Smooth muscle cell (in vitro differentiated cells): ENCODE measurements around the gene PCCA. TPM values are rescaled to one million over a fixed set of nuclear protein-coding genes. Genes with fewer than 3 reads are reported as not detected.

Source experiments
- DNase-seq: peaks from one replicate; lab custom pipeline; 2025; ENCODE audit not compliant: unreplicated experiment; lab: John Stamatoyannopoulos, UW
- H2AFZ ChIP-seq: fragments of 200-600 bp; sonication (generic); 2 replicates; pipeline ENCODE4 v1.6.0; 2016; ENCODE audit warnings: antibody characterized with exemption, low read depth, mild to moderate bottlenecking
- H3F3A ChIP-seq: fragments of 200-600 bp; sonication (generic); 2 replicates; pipeline ENCODE4 v1.6.0; 2017; ENCODE audit warnings: antibody characterized with exemption, low read depth
- H3K27ac ChIP-seq: fragments of 200-600 bp; sonication (generic); 2 replicates; pipeline ENCODE4 v1.5.1; 2016; ENCODE audit warnings: low read depth, mild to moderate bottlenecking
- H3K27me3 ChIP-seq: fragments of 200-600 bp; sonication (generic); 2 replicates; pipeline ENCODE4 v1.6.1; 2016; ENCODE audit warnings: low read depth, mild to moderate bottlenecking
- H3K36me3 ChIP-seq: fragments of 200-600 bp; sonication (generic); 2 replicates; pipeline ENCODE4 v1.5.1; 2016; ENCODE audit warnings: low read depth
- H3K4me1 ChIP-seq: fragments of 200-600 bp; sonication (generic); 2 replicates; pipeline ENCODE4 v1.5.1; 2016; ENCODE audit warnings: low read depth
- H3K4me2 ChIP-seq: fragments of 200-600 bp; sonication (generic); 2 replicates; pipeline ENCODE4 v1.6.0; 2016; ENCODE audit warnings: mild to moderate bottlenecking
- H3K4me3 ChIP-seq: fragments of 200-600 bp; sonication (generic); 2 replicates; pipeline ENCODE4 v1.5.1; 2016; ENCODE audit warnings: mild to moderate bottlenecking
- H3K79me2 ChIP-seq: fragments of 200-600 bp; sonication (generic); 2 replicates; pipeline ENCODE4 v1.6.0; 2016; ENCODE audit warnings: low read depth, mild to moderate bottlenecking
- H3K9ac ChIP-seq: fragments of 200-600 bp; sonication (generic); 2 replicates; pipeline ENCODE4 v1.6.0; 2016; ENCODE audit warnings: low read depth
- H3K9me3 ChIP-seq: fragments of 200-600 bp; sonication (generic); replicated peaks from 2 replicates; pipeline ENCODE4 v1.5.1; 2016; ENCODE audit warnings: low read depth
- H4K20me1 ChIP-seq: fragments of 200-600 bp; sonication (generic); 2 replicates; pipeline ENCODE4 v1.6.0; 2016; ENCODE audit warnings: low read depth
- CTCF ChIP-seq: fragments of 200-600 bp; sonication (generic); IDR thresholded peaks from 2 replicates; pipeline ENCODE4 v1.5.1; 2017; ENCODE audit warnings: borderline replicate concordance, mild to moderate bottlenecking, antibody characterized with exemption; ENCODE audit not compliant: insufficient read depth, poor library complexity, severe bottlenecking
- WGBS: methylation state at CpG from one replicate; pipeline ENCODE4 v1.1.7; 2016; ENCODE audit warnings: low lambda C conversion rate; 5-methylcytosine and 5-hydroxymethylcytosine counted together
- polyA plus RNA-seq: library from polyadenylated mRNA; unstranded; fragments of >200 nt; fragmentation: Nextera tagmentation; extraction: Ambion mirVana; gene quantifications from 2 replicates; pipeline ENCODE4 v1.2.1, GENCODE V29; 2016
- total RNA-seq: library from RNA; depleted of rRNA; stranded (reverse); fragments of >200 nt; gene quantifications from 2 replicates; pipeline ENCODE4 v1.2.3, GENCODE V29; 2014

Gene PCCA
- total and polyA plus RNA-seq, 2 experiments from 2014 or later, result 19.6 to 24.7 TPM

GRCh38 chr13:100513171-100513570 lies 424.3 kb downstream of the PCCA start:
- Histone ChIP-seq H3F3A (no peaks in the 10 kb centered on the region), H3K36me3 (no peaks in the 10 kb centered on the region), H4K20me1 (peaks cover 3% of the 10 kb centered on the region), H3K27ac (no peak overlapping the region), H3K9me3 (no peaks in the 10 kb centered on the region), H3K9ac (no peak overlapping the region), H3K4me2 (no peak overlapping the region), H3K4me1 (peaks cover 24% of the 10 kb centered on the region), H3K79me2 (no peaks in the 10 kb centered on the region), H3K4me3 (no peak overlapping the region), H2AFZ (no peak overlapping the region), H3K27me3 (peaks cover 10% of the 10 kb centered on the region)
- DNase-seq, result no peak
- TF ChIP-seq CTCF, result no peak
- 79% methylated on average over 3 of the region's 3 CpGs for WGBS

GRCh38 chr13:100513987-100514670 lies 425.2 kb downstream of the PCCA start:
- Histone ChIP-seq H3F3A (no peaks in the 10 kb centered on the region), H3K36me3 (no peaks in the 10 kb centered on the region), H3K4me2 (no peak overlapping the region), H3K9ac (no peak overlapping the region), H3K4me3 (no peak overlapping the region), H3K27me3 (peaks cover 10% of the 10 kb centered on the region), H3K9me3 (no peaks in the 10 kb centered on the region), H4K20me1 (peaks cover 3% of the 10 kb centered on the region), H3K79me2 (no peaks in the 10 kb centered on the region), H3K4me1 (peaks cover 20% of the 10 kb centered on the region), H2AFZ (no peak overlapping the region), H3K27ac (no peak overlapping the region)
- WGBS, result 73% methylated on average over 8 of the region's 8 CpGs
- DNase-seq, result no peak
- TF ChIP-seq CTCF, result no peak

GRCh38 chr13:100514788-100515409 lies 426.0 kb downstream of the PCCA start:
- peaks cover 6% of the 10 kb centered on the region for H3K27me3 ChIP-seq
- H3K4me1 ChIP-seq, result peaks cover 18% of the 10 kb centered on the region
- peak; percentile 97 for TF ChIP-seq CTCF
- peak; percentile 13 for DNase-seq
- H3K4me3 ChIP-seq, result no peak overlapping the region
- no peaks in the 10 kb centered on the region for H3K36me3 ChIP-seq
- H3F3A ChIP-seq, result no peaks in the 10 kb centered on the region
- H3K27ac ChIP-seq, result no peak overlapping the region
- H3K9me3 ChIP-seq, result no peaks in the 10 kb centered on the region
- no peak overlapping the region for H2AFZ ChIP-seq
- H4K20me1 ChIP-seq, result peaks cover 3% of the 10 kb centered on the region
- H3K4me2 ChIP-seq, result no peak overlapping the region
- H3K79me2 ChIP-seq, result no peaks in the 10 kb centered on the region
- 4% methylated on average over 5 of the region's 5 CpGs for WGBS
- H3K9ac ChIP-seq, result no peak overlapping the region
